OCI-LY7 (cell line): Measurements from ENCODE around the gene CUX1. TPM values are rescaled to one million over a fixed set of nuclear protein-coding genes. Genes with fewer than 3 reads are reported as not detected.

Source experiments
- BruUV-seq: library from RNA; stranded (reverse); fragments of 400-500 nt; replicated peaks from 2 replicates; lab custom pipeline; 2021; lab: Mats Ljungman, UMichigan
- CTCF ChIA-PET: fragments of 300-600 bp; sonication (Branson Sonifier 250); formaldehyde crosslinking; loops from one replicate; lab custom pipeline; 2022; ENCODE audit warnings: antibody characterized with exemption; ENCODE audit not compliant: unreplicated experiment; lab: Charles Lee
- POLR2A ChIA-PET: fragments of 300-600 bp; sonication (Branson Sonifier 250); formaldehyde crosslinking; loops from one replicate; lab custom pipeline; 2022; ENCODE audit warnings: antibody characterized with exemption; lab: Charles Lee
- DNase-seq: peaks from one replicate; pipeline ENCODE4 v3.0.0-alpha.2; 2015; ENCODE audit warnings: low spot score
- H2AFZ ChIP-seq: fragments of 200-600 bp; sonication (generic), shearing (Covaris generic); 2 replicates; pipeline ENCODE4 v1.6.1; 2014; ENCODE audit warnings: mild to moderate bottlenecking, antibody characterized with exemption, low read length, moderate library complexity
- H3K27ac ChIP-seq: fragments of 200-600 bp; sonication (generic); 2 replicates; pipeline ENCODE4 v1.5.1; 2014; ENCODE audit warnings: mixed run types, low read depth, mild to moderate bottlenecking, moderate library complexity, low read length, inconsistent platforms; ENCODE audit not compliant: poor library complexity, severe bottlenecking
- H3K36me3 ChIP-seq: fragments of 200-600 bp; sonication (generic); 2 replicates; pipeline ENCODE4 v1.6.1; 2014; ENCODE audit warnings: mild to moderate bottlenecking, antibody characterized with exemption, low read length, moderate library complexity, mixed read lengths; ENCODE audit not compliant: insufficient read depth
- H3K4me1 ChIP-seq: fragments of 200-600 bp; sonication (generic); 2 replicates; pipeline ENCODE4 v1.5.1; 2014; ENCODE audit warnings: mild to moderate bottlenecking, low read length; ENCODE audit not compliant: insufficient read depth, poor library complexity, severe bottlenecking
- H3K4me2 ChIP-seq: fragments of 200-600 bp; sonication (generic); 2 replicates; pipeline ENCODE4 v1.6.1; 2014; ENCODE audit warnings: mild to moderate bottlenecking, low read length
- H3K4me3 ChIP-seq: fragments of 200-600 bp; sonication (generic); 2 replicates; pipeline ENCODE4 v1.5.1; 2014; ENCODE audit warnings: mild to moderate bottlenecking, low read depth, low read length; ENCODE audit not compliant: poor library complexity, severe bottlenecking
- H3K79me2 ChIP-seq: fragments of 200-600 bp; sonication (generic); 2 replicates; pipeline ENCODE4 v1.6.1; 2016; ENCODE audit warnings: low read depth, mild to moderate bottlenecking, low read length, moderate library complexity, mixed read lengths; ENCODE audit not compliant: insufficient read depth
- H3K9me2 ChIP-seq: fragments of 200-600 bp; sonication (generic); 2 replicates; pipeline ENCODE4 v1.6.1; 2016; ENCODE audit warnings: mild to moderate bottlenecking, low read length, mixed read lengths; ENCODE audit not compliant: insufficient read depth
- H3K9me3 ChIP-seq: fragments of 200-600 bp; sonication (generic); 2 replicates; pipeline ENCODE4 v1.6.1; 2014; ENCODE audit warnings: mild to moderate bottlenecking, mixed run types, low read length, mixed read lengths
- H4K20me1 ChIP-seq: fragments of 200-600 bp; sonication (generic); 2 replicates; pipeline ENCODE4 v1.6.1; 2014; ENCODE audit warnings: mild to moderate bottlenecking, antibody characterized with exemption, low read length, moderate library complexity, mixed read lengths; ENCODE audit not compliant: insufficient read depth
- CTCF ChIP-seq: fragments of 200-600 bp; sonication (generic); conservative IDR thresholded peaks from 2 replicates; pipeline ENCODE4 v1.5.1; 2014; ENCODE audit warnings: mild to moderate bottlenecking, antibody characterized with exemption, low read length, moderate library complexity, mixed read lengths
- EZH2phosphoT487 ChIP-seq: fragments of 200-600 bp; sonication (generic); IDR thresholded peaks from 2 replicates; pipeline ENCODE4 v1.6.1; 2018; ENCODE audit warnings: low read depth, borderline replicate concordance, mild to moderate bottlenecking, mixed run types, antibody characterized with exemption, low read length, moderate library complexity, mixed read lengths
- intact Hi-C: fragments of 100-400 bp; cut with micrococcal nuclease; formaldehyde crosslinking; loops from one replicate; pipeline ENCODE4 v1.10.0; 2022; ENCODE audit not compliant: unreplicated experiment
- total RNA-seq, 2 experiments: library from RNA; depleted of rRNA in 1 of 2; stranded (reverse); fragments of >200 nt in 1 of 2; shearing (Covaris generic) in 1 of 2; gene quantifications; 2 replicates each; pipeline ENCODE4 v1.2.3, GENCODE V29; 2014 to 2022

The CUX1 gene
- total RNA-seq, 2 experiments from 2014 or later: 143 to 199 TPM

DNA sequence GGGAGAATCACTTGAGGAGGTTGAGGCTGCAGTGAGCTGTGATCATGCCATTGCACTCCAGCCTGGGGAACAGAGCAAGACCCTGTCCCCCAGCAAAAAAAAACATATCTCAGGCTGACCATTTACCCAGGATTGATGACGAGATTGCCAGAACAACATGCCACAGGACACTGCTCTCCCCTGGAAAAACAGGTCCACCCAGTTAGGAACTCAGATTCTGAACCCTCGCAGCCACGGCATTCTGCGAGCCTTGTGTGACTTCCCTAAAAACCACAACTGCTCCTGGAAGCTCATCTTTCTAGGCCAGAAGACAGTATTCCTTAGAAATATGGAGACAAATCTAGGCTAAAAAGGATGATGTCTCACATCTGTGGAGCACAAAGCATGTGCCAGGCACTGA is 427.2 kb downstream of the CUX1 start:
- intact Hi-C loops: loop anchor here (5.0 kb wide), 1 partner anchor 252 kb away; no protein-coding TSS in a partner anchor
- H4K20me1 ChIP-seq: no peaks in the 10 kb centered on the region
- H3K79me2 ChIP-seq: no peaks in the 10 kb centered on the region
- no peaks in the 10 kb centered on the region for H3K9me3 ChIP-seq
- no peak overlapping the region for H3K4me2 ChIP-seq
- no TSS peak for BruUV-seq
- peaks cover 87% of the 10 kb centered on the region for H3K36me3 ChIP-seq
- ChIA-PET POLR2A (interaction anchor here (0.5 to 1.0 kb wide), 2 partner anchors 20 to 177 kb away, joined by 3 to 4 read pairs; no protein-coding TSS in a partner anchor), CTCF (no interaction called here)
- H3K9me2 ChIP-seq: no peaks in the 10 kb centered on the region
- H3K27ac ChIP-seq: no peak overlapping the region
- no peak overlapping the region for H3K4me3 ChIP-seq
- TF ChIP-seq EZH2phosphoT487: no peak
- no peak for TF ChIP-seq CTCF
- H3K4me1 ChIP-seq: peaks cover 10% of the 10 kb centered on the region
- H2AFZ ChIP-seq: no peak overlapping the region
- no peak for DNase-seq

DNA sequence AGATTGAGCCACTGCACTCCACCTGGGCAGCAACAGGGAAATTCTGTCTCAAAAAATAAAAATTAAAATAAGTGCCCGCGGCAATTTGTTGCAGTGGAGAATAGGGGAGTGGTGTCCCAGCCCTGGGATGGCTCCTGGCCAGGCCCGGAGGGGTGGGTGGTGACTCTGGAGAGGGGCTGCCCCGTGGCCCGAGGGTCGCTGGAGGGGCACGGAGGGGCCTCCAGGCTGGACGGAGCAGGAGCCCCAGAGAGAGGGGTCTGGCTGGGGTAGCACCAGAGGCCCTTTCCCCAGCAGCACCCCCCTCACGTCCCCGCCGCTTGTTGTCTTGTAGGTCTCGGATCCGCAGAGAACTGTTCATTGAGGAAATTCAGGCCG is 430.6 kb downstream of the CUX1 start:
- ChIA-PET CTCF (no interaction called here), POLR2A (no interaction called here)
- Histone ChIP-seq H3K4me3 (no peak overlapping the region), H3K9me3 (no peaks in the 10 kb centered on the region), H3K27ac (no peak overlapping the region), H3K36me3 (peaks cover 82% of the 10 kb centered on the region), H3K4me1 (peaks cover 24% of the 10 kb centered on the region), H4K20me1 (no peaks in the 10 kb centered on the region), H3K9me2 (no peaks in the 10 kb centered on the region), H2AFZ (no peak overlapping the region), H3K79me2 (peaks cover 13% of the 10 kb centered on the region; the same call in 1 of the 2 replicates), H3K4me2 (no peak overlapping the region)
- no peak for DNase-seq
- BruUV-seq: no TSS peak
- intact Hi-C loops: no loop called here
- TF ChIP-seq CTCF: no peak
- TF ChIP-seq EZH2phosphoT487: no peak

DNA sequence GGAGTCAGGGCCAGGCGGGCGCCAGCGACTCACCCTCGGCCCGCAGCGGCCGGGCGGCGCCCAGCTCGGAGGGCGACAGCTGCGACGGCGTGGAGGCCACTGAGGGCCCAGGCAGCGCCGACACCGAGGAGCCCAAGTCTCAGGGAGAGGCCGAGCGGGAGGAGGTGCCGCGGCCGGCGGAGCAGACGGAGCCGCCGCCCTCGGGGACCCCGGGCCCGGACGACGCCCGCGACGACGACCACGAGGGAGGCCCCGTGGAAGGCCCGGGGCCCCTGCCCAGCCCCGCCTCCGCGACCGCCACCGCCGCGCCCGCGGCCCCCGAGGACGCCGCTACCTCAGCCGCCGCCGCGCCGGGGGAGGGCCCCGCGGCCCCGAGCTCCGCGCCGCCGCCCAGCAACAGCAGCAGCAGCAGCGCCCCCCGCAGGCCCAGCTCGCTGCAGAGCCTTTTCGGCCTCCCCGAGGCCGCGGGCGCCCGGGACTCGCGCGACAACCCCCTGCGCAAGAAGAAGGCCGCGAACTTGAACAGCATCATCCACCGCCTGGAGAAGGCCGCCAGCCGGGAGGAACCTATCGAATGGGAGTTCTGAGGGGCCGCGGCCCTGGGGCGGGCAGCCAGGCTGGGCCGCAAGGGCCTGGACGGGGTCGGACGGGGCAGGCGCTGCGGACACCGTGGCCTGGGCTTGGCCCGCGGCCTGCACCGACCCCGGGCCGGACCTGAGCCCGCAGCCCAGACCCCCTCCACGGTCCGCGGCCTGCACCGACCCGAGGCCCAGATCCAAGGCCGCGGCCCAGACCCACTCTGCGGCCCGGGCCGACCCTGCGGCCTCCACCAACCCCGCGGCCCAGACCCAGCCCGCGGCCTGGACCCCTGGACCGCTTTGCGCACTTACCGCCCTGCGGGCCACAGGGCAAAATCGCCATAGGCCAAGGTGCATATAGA is 431.3 kb downstream of the CUX1 start:
- Histone ChIP-seq H3K9me2 (no peaks in the 10 kb centered on the region), H3K4me2 (no peak overlapping the region), H3K9me3 (no peaks in the 10 kb centered on the region), H4K20me1 (no peaks in the 10 kb centered on the region), H3K27ac (no peak overlapping the region), H2AFZ (no peak overlapping the region), H3K4me1 (peaks cover 24% of the 10 kb centered on the region), H3K4me3 (no peak overlapping the region), H3K36me3 (peaks cover 85% of the 10 kb centered on the region), H3K79me2 (peaks cover 13% of the 10 kb centered on the region; the same call in 1 of the 2 replicates)
- no TSS peak for BruUV-seq
- TF ChIP-seq EZH2phosphoT487 (no peak), CTCF (no peak)
- ChIA-PET POLR2A (interaction anchor here (0.6 kb wide), 1 partner anchor 11 kb away, joined by 3 read pairs; no protein-coding TSS in a partner anchor), CTCF (no interaction called here)
- intact Hi-C loops: no loop called here
- no peak for DNase-seq
